Stimulated activated naive B cell treated with anti-CD40 and anti-IgM and Interleukin-4, amounts not matched to agents 10 μg/mL and 1 μg/mL and 100 μg/mL, for 72 hours (primary cell): ENCODE results near the gene RNF168.
"Not testable (repeated sequence)": the region's sequence is repeated elsewhere in the genome, so short reads cannot be mapped to it uniquely, and the experiment has no call there.

ENCODE experiments used
- ATAC-seq, 2 donors: fragments of 150-1000 bp; cut with Tn5 transposase; replicated peaks; 2 replicates each; pipeline ENCODE4 v1.10.0; 2021; ENCODE audit warnings: moderate library complexity in 1 of 2
- DNase-seq: peaks from one replicate; pipeline ENCODE4 v3.0.0; 2021
- H3K27ac Mint-ChIP-seq: one replicate; pipeline ENCODE4 v1.8.0; 2022; ENCODE audit warnings: mild to moderate bottlenecking, mixed read lengths
- H3K27me3 Mint-ChIP-seq, 2 donors: one replicate each; pipeline ENCODE4 v1.8.0; 2022; ENCODE audit warnings: mixed read lengths in 2 of 2
- H3K36me3 Mint-ChIP-seq, 2 donors: one replicate each; pipeline ENCODE4 v1.8.0; 2022; ENCODE audit warnings: mixed read lengths in 2 of 2, mild to moderate bottlenecking in 1 of 2
- H3K4me1 Mint-ChIP-seq, 2 donors: one replicate each; pipeline ENCODE4 v1.8.0; 2022; ENCODE audit warnings: mixed read lengths in 2 of 2, mild to moderate bottlenecking in 1 of 2
- H3K4me3 Mint-ChIP-seq, 2 donors: one replicate each; pipeline ENCODE4 v1.8.0; 2022; ENCODE audit warnings: mild to moderate bottlenecking in 2 of 2, mixed read lengths in 2 of 2, moderate library complexity in 1 of 2
- H3K9me3 Mint-ChIP-seq, 2 donors: one replicate each; pipeline ENCODE4 v1.8.0; 2022; ENCODE audit warnings: mixed read lengths in 2 of 2, mild to moderate bottlenecking in 1 of 2

Gene RNF168

GRCh38 chr3:196506687-196507086, 3.1 kb upstream of the RNF168 start:
- ATAC-seq = no peak
- H3K4me1 Mint-ChIP-seq = peaks cover 2 to 8% of the 10 kb centered on the region in 2 donors
- no peak overlapping the region for H3K27ac Mint-ChIP-seq
- DNase-seq = no peak
- peaks cover 6 to 8% of the 10 kb centered on the region in 2 donors for H3K36me3 Mint-ChIP-seq
- peaks cover 0 to under 1% of the 10 kb centered on the region in 2 donors for H3K27me3 Mint-ChIP-seq
- H3K4me3 Mint-ChIP-seq = no peak overlapping the region
- H3K9me3 Mint-ChIP-seq = peaks cover 6 to 9% of the 10 kb centered on the region in 2 donors

- H3K36me3 Mint-ChIP-seq = peaks cover 20 to 21% of the 10 kb centered on the region in 2 donors
- ATAC-seq (no peak), DNase-seq (no peak)
- H3K27ac Mint-ChIP-seq = peak overlapping the region; percentile 51
- H3K9me3 Mint-ChIP-seq = peaks cover 8 to 9% of the 10 kb centered on the region in 2 donors
- peaks cover 6 to 28% of the 10 kb centered on the region in 2 donors for H3K4me1 Mint-ChIP-seq
- H3K4me3 Mint-ChIP-seq = no peak overlapping the region
- no peaks in the 10 kb centered on the region for H3K27me3 Mint-ChIP-seq
These were observed 988 bp upstream of the RNF168 start for GRCh38 chr3:196504556-196504955.

- H3K27me3 Mint-ChIP-seq, H3K9me3 Mint-ChIP-seq, DNase-seq, ATAC-seq: not testable (repeated sequence)
- peaks cover 10 to 33% of the 10 kb centered on the region in 2 donors for H3K4me1 Mint-ChIP-seq
- H3K36me3 Mint-ChIP-seq = peaks cover 25 to 27% of the 10 kb centered on the region in 2 donors
- peak overlapping the region; percentile 92 for H3K27ac Mint-ChIP-seq
- H3K4me3 Mint-ChIP-seq = peak overlapping the region; percentile 98 to 99
These were observed 470 bp upstream of the RNF168 start for GRCh38 chr3:196504077-196504398.

DNA sequence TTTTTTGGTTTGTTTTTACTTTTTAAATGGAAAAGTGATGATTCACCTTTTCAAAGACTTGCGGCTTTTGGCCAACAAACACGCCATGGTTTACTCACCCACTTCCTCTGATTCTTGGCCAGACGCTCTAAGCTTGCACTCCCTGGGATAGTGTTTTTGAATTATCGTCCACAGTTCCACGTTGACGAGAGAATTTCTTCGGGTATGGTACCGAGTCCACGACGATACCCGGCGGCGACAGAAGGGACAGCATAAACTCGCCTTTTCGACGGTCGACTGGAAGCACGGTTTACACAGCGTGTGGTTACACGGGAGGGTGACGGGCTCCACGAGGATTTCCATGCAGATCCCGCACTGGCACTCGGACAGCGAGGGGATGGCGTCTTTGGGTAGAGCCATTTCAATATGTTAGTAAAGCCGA, 783 bp downstream of the RNF168 start:
- peaks cover 14 to 42% of the 10 kb centered on the region in 2 donors for H3K4me1 Mint-ChIP-seq
- H3K36me3 Mint-ChIP-seq = peaks cover 32 to 39% of the 10 kb centered on the region in 2 donors
- no peak for DNase-seq
- peak overlapping the region; percentile 98 to 99 for H3K4me3 Mint-ChIP-seq
- H3K27ac Mint-ChIP-seq = peak overlapping the region; percentile 98
- peaks cover 8 to 9% of the 10 kb centered on the region in 2 donors for H3K9me3 Mint-ChIP-seq
- ATAC-seq = peak; percentile 37 to 38
- H3K27me3 Mint-ChIP-seq = no peaks in the 10 kb centered on the region

GRCh38 chr3:196501316-196502044, 2.1 kb downstream of the RNF168 start:
- Mint-ChIP-seq H3K9me3 (peaks cover 4% of the 10 kb centered on the region in 2 donors), H3K27me3 (no peaks in the 10 kb centered on the region), H3K4me3 (peak overlapping the region; percentile 98 to 99), H3K4me1 (peaks cover 14 to 44% of the 10 kb centered on the region in 2 donors), H3K27ac (peak overlapping the region; percentile 96), H3K36me3 (peaks cover 31 to 40% of the 10 kb centered on the region in 2 donors)
- ATAC-seq (no peak), DNase-seq (no peak)

GRCh38 chr3:196499807-196500524, 3.6 kb downstream of the RNF168 start:
- H3K36me3 Mint-ChIP-seq = peaks cover 41 to 50% of the 10 kb centered on the region in 2 donors

DNA sequence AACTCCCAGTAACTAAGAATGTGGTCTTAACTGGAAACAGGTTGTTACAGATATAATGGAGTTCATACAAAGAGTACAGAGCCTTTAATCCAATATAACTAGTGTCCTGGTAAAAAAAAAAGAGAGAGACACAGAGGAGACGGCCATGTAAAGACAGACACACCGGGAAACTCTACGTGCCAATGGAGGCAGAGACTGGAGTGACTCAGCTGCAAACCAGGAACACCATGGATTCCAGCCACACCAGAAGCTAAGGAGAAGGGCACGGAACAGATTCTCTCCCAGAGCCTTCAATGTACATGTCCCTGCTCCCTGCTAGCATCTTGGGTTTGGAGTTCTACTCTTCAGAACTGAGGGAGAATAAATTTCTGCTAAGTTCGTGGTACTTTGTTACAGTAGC, 4.5 kb downstream of the RNF168 start:
- H3K27me3 Mint-ChIP-seq = no peaks in the 10 kb centered on the region
- H3K4me3 Mint-ChIP-seq = peak overlapping the region; percentile 44 to 99
- no peak overlapping the region for H3K27ac Mint-ChIP-seq
- H3K4me1 Mint-ChIP-seq = peaks cover 15 to 54% of the 10 kb centered on the region in 2 donors
- DNase-seq (no peak), ATAC-seq (no peak)
- peaks cover 0 to 3% of the 10 kb centered on the region in 2 donors for H3K9me3 Mint-ChIP-seq
- H3K36me3 Mint-ChIP-seq = peaks cover 41 to 56% of the 10 kb centered on the region in 2 donors

More at GRCh38 chr3:196499807-196500524, 3.6 kb downstream of the RNF168 start:
- DNase-seq (no peak), ATAC-seq (no peak)
- Mint-ChIP-seq H3K27ac (peak overlapping the region; percentile 96), H3K4me1 (peaks cover 15 to 55% of the 10 kb centered on the region in 2 donors), H3K27me3 (no peaks in the 10 kb centered on the region), H3K9me3 (peaks cover 0 to 3% of the 10 kb centered on the region in 2 donors), H3K4me3 (peak overlapping the region; percentile 98 to 99)

DNA sequence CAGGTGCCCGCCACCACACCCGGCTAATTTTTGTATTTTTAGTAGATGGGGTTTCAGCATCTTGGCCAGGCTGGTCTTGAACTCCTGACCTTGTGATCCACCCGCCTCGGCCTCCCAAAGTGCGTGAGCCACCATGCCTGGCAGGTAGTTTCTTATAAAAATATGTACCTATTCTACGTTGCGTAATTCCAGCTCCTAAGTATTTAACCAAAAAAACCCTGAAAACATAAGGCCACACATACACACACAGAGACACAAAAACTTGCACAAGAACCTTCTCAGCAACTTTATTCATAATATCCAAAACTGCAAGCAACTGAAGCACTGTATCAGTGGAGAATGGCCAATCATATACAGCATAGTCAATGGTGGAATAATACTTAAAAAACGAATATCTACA, 5.3 kb downstream of the RNF168 start:
- ATAC-seq (no peak), DNase-seq (no peak)
- peak overlapping the region; percentile 22 for H3K27ac Mint-ChIP-seq
- H3K4me1 Mint-ChIP-seq = peaks cover 13 to 48% of the 10 kb centered on the region in 2 donors
- H3K4me3 Mint-ChIP-seq = no peak overlapping the region
- H3K36me3 Mint-ChIP-seq = peaks cover 38 to 57% of the 10 kb centered on the region in 2 donors
- H3K27me3 Mint-ChIP-seq = no peaks in the 10 kb centered on the region
- H3K9me3 Mint-ChIP-seq = peaks cover 0 to 3% of the 10 kb centered on the region in 2 donors

DNA sequence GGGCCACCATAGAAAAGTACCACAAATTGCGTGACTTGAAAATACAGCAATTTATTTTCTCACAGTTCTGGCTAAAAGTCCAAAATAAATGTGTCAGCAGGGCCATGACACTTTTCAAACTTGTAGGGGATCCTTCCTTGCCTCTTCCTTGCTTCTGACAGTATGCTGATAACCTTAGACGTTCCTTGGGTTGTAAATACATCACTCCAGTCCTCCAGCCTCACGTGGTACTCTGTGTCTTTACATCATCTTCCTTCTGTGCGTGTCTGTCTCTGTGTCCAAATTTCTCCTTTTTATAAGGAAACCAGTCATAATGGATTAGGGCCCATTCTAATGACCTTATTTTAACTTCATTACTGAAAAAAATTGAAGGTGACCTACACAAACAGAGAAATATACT, 7.4 kb downstream of the RNF168 start:
- H3K4me3 Mint-ChIP-seq = no peak overlapping the region
- no peak for ATAC-seq
- H3K27ac Mint-ChIP-seq = no peak overlapping the region
- H3K4me1 Mint-ChIP-seq = peaks cover 18 to 50% of the 10 kb centered on the region in 2 donors
- DNase-seq = no peak
- H3K36me3 Mint-ChIP-seq = peaks cover 42 to 57% of the 10 kb centered on the region in 2 donors
- H3K9me3 Mint-ChIP-seq = peaks cover 0 to 3% of the 10 kb centered on the region in 2 donors
- H3K27me3 Mint-ChIP-seq = no peaks in the 10 kb centered on the region

GRCh38 chr3:196493292-196493691, 10.3 kb downstream of the RNF168 start:
- Mint-ChIP-seq H3K9me3 (no peaks in the 10 kb centered on the region), H3K36me3 (peaks cover 25 to 34% of the 10 kb centered on the region in 2 donors), H3K4me1 (peaks cover 6 to 31% of the 10 kb centered on the region in 2 donors), H3K4me3 (no peak overlapping the region), H3K27me3 (no peaks in the 10 kb centered on the region), H3K27ac (no peak overlapping the region)
- no peak for ATAC-seq
- no peak for DNase-seq

DNA sequence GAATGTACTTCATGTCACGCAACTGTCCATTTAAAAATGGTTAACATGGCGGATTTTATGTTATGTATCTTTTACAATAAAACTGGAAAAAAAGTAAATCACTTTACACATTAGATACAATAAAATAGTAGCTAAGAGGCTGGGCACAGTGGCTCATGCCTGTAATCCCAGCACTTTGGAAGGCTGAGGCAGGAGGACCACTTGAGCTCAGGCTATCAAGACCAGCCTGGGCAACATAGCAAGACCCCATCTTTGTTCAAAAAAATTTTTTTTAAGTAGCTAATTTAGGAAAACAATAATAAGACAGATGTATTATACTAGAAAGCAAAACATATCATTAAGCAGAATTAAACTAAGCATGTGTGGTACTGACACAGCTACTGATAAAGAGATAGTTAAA, 11.5 kb downstream of the RNF168 start:
- Mint-ChIP-seq H3K4me1 (peaks cover 6 to 30% of the 10 kb centered on the region in 2 donors), H3K9me3 (no peaks in the 10 kb centered on the region), H3K27me3 (no peaks in the 10 kb centered on the region), H3K4me3 (no peak overlapping the region), H3K36me3 (peaks cover 28 to 33% of the 10 kb centered on the region in 2 donors), H3K27ac (no peak overlapping the region)
- no peak for DNase-seq
- no peak for ATAC-seq

- H3K36me3 Mint-ChIP-seq = peaks cover 18 to 24% of the 10 kb centered on the region in 2 donors
- no peak overlapping the region for H3K27ac Mint-ChIP-seq
- no peaks in the 10 kb centered on the region for H3K27me3 Mint-ChIP-seq
- no peak for DNase-seq
- ATAC-seq = no peak
- H3K4me1 Mint-ChIP-seq = peaks cover 5 to 17% of the 10 kb centered on the region in 2 donors
- no peak overlapping the region for H3K4me3 Mint-ChIP-seq
- no peaks in the 10 kb centered on the region for H3K9me3 Mint-ChIP-seq
These were observed 13.8 kb downstream of the RNF168 start for GRCh38 chr3:196489747-196490146.

DNA sequence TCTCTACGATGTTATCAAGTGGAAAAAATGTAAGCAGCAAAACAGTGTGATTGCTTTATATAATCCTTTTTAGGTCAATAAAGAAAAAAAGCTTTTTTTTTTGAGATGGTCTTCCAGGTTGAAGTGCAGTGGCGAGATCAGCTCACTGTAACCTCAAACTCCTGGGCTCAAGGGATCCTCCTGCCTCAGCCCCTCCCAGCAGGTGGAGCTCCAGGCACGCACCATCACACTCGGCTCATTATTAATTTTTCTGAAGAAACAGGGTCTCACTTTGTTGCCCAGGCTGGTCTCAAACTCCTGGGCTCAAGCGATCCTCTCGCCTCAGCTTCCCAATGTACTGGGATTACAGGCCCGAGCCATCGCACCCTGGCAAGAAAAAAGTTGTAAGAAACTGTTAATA, 17.3 kb downstream of the RNF168 start:
- Mint-ChIP-seq H3K4me1 (peaks cover 0 to 11% of the 10 kb centered on the region in 2 donors), H3K27me3 (no peaks in the 10 kb centered on the region), H3K36me3 (peaks cover 19 to 20% of the 10 kb centered on the region in 2 donors), H3K9me3 (no peaks in the 10 kb centered on the region), H3K4me3 (no peak overlapping the region), H3K27ac (no peak overlapping the region)
- DNase-seq (no peak), ATAC-seq (no peak)

GRCh38 chr3:196477678-196478077, 25.9 kb downstream of the RNF168 start:
- no peak for ATAC-seq
- Mint-ChIP-seq H3K9me3 (no peaks in the 10 kb centered on the region), H3K36me3 (peaks cover 27 to 31% of the 10 kb centered on the region in 2 donors), H3K27ac (no peak overlapping the region), H3K27me3 (no peaks in the 10 kb centered on the region), H3K4me1 (no peaks in the 10 kb centered on the region), H3K4me3 (no peak overlapping the region)
- no peak for DNase-seq
